ENCODE measurements around the gene ZFP91.

DNA sequence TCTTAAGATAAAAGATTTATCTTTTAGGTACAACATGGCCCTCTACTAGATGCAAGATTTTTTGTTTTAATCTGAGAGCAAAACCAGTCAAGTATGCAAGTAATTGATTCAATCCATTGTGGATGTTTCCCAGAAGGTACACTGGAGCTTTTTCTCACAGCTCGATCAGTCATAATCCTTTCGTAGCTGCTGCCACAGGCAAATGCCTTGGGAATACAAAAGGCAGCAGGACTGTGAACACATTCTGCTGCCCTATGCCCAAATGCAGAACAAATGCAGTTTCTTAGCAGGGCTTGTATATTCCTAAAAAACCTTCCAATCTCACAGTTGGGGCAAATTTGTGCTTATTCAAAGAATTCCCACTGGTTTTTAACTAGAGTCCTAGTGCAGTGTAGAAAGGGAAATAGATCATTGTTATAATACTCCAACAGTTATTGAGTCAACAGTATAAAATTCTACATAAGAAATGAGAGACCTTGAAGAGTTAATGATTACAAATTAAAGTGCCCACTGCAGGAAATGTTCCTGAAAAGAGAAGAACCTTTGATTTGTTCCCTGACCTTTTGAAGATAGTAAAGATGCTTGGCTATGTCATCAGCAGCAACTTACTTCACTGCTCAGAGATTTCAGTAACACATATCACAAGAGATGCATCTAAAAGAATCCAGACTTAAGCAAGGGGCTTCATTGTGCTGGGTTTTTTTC lies 17.3 kb upstream of the ZFP91 start:
- TF ChIP-seq CTCF (IDR thresholded peaks at IDR 0.05; ENCODE audit: extremely low read depth in 1 of 2, insufficient read depth in 1 of 2, low read depth in 1 of 2, low read length in 2 of 2) = no peak
- no peak for TF ChIP-seq MYC (IDR thresholded peaks at IDR 0.05; ENCODE audit: low read depth, low read length)
- TF ChIP-seq POLR2A (IDR thresholded peaks at IDR 0.05; ENCODE audit: low read depth, low read length) = no peak
- TF ChIP-seq, protein P1, sequence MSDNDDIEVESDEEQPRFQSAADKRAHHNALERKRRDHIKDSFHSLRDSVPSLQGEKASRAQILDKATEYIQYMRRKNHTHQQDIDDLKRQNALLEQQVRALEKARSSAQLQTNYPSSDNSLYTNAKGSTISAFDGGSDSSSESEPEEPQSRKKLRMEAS (IDR thresholded peaks at IDR 0.05; ENCODE audit: insufficient read depth, insufficient read length) = no peak
- no peak for TF ChIP-seq POLR2AphosphoS5 (IDR thresholded peaks at IDR 0.05; ENCODE audit: insufficient read depth, low read depth, low read length)
- no peak for TF ChIP-seq EZH2 (IDR thresholded peaks at IDR 0.05; ENCODE audit: borderline replicate concordance, low read depth, low read length, severe bottlenecking)
- TF ChIP-seq FOS (IDR thresholded peaks at IDR 0.05; ENCODE audit: borderline replicate concordance, insufficient read depth, low read length) = no peak
- TF ChIP-seq GATA2 (IDR thresholded peaks at IDR 0.05; ENCODE audit: insufficient read depth, insufficient read length, low read depth, low read length) = no peak

Measured in endothelial cell of umbilical vein (primary cell).